OCI-LY7 (cell line): ENCODE data around the gene ZDHHC14.

Source experiments
- CTCF ChIP-seq: fragments of 200-600 bp; sonication (generic); conservative IDR thresholded peaks from 2 replicates; pipeline ENCODE4 v1.5.1; 2014; ENCODE audit warnings: mild to moderate bottlenecking, antibody characterized with exemption, low read length, moderate library complexity, mixed read lengths
- EZH2phosphoT487 ChIP-seq: fragments of 200-600 bp; sonication (generic); IDR thresholded peaks from 2 replicates; pipeline ENCODE4 v1.6.1; 2018; ENCODE audit warnings: low read depth, borderline replicate concordance, mild to moderate bottlenecking, mixed run types, antibody characterized with exemption, low read length, moderate library complexity, mixed read lengths

- TF ChIP-seq CTCF, result peak; percentile 79
- no peak for TF ChIP-seq EZH2phosphoT487
Measured at GRCh38 chr6:157597461-157598312, 216.7 kb downstream of the ZDHHC14 start.
